HUES6 (cell line): ENCODE data around the gene PEX5L.

Experiments
- H3K27ac ChIP-seq: 2 replicates; pipeline ENCODE4 v1.7.0; 2013; ENCODE audit warnings: low read depth, mild to moderate bottlenecking, low read length, inconsistent platforms
- H3K27me3 ChIP-seq: 2 replicates; pipeline ENCODE4 v1.6.1; 2013; ENCODE audit warnings: low read length; ENCODE audit not compliant: control insufficient read depth, insufficient read depth
- H3K36me3 ChIP-seq: 2 replicates; pipeline ENCODE4 v1.6.1; 2013; ENCODE audit warnings: low read length; ENCODE audit not compliant: control insufficient read depth, insufficient read depth
- H3K4me1 ChIP-seq: 2 replicates; pipeline ENCODE4 v1.6.1; 2013; ENCODE audit warnings: low read length; ENCODE audit not compliant: control insufficient read depth, insufficient read depth
- H3K4me3 ChIP-seq: 2 replicates; pipeline ENCODE4 v1.5.1; 2013; ENCODE audit warnings: low read depth, low read length
- H3K9ac ChIP-seq: one replicate; pipeline ENCODE4 v1.6.1; 2013; ENCODE audit warnings: mild to moderate bottlenecking, low read length
- H3K9me3 ChIP-seq: 2 replicates; pipeline ENCODE4 v1.6.1; 2013; ENCODE audit warnings: low read depth, low read length; ENCODE audit not compliant: control insufficient read depth, insufficient read depth

PEX5L gene

DNA sequence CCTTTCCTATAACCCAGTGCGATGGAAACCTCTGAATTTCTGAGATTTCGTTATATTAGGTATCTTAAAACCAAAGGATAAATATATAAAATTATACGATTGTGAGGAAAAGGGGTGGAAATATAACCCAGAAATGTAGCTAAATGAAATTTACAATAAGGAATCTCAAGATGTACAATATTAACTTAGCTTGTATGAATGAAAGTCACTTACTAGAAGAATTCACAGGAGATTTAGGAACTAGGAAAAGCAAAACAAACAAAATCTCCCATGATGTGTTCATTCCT, 224.7 kb downstream of the PEX5L start:
- H3K9me3 ChIP-seq: no peaks in the 10 kb centered on the region
- no peaks in the 10 kb centered on the region for H3K36me3 ChIP-seq
- H3K9ac ChIP-seq: no peak overlapping the region
- H3K27ac ChIP-seq: no peak overlapping the region
- H3K4me1 ChIP-seq: no peaks in the 10 kb centered on the region
- H3K27me3 ChIP-seq: no peaks in the 10 kb centered on the region
- H3K4me3 ChIP-seq: no peak overlapping the region

DNA sequence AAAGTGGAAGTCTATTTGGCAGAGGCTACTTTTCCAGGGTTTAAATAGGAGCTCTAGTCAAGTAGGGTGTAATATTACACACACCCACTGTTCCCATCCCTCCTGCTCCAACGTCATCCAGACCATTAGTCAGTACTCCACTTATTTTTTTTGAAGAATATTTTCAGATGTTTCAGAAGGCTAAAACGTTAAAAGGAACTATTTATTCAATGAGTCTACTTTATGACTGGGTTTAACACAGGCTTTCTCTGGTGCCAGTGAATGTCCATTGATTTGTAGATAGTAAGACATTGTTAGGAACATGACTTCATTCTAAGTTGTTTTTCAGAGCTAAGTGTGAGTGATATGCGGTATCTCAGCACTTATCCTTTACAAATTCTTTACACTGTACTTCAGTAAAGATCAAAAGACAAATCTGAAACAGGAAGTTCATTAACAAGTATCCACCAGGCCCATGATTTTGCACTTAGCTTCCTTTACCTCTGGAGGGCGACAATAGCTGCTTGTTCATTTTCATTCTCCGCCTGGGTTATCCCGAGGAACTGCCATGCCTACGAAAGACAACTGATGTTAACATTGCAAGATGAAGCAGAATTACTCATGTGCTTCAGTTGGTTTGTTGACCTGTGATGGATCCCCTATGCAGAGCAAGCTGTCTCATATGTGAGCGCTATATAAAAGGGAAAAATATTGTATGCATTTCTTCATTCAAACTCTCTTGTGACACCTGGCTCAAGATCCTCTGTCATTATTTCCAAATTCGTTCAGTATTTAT, 225.2 kb downstream of the PEX5L start:
- H3K9me3 ChIP-seq: no peaks in the 10 kb centered on the region
- H3K9ac ChIP-seq: no peak overlapping the region
- H3K4me1 ChIP-seq: no peaks in the 10 kb centered on the region
- H3K4me3 ChIP-seq: no peak overlapping the region
- H3K36me3 ChIP-seq: no peaks in the 10 kb centered on the region
- no peaks in the 10 kb centered on the region for H3K27me3 ChIP-seq
- H3K27ac ChIP-seq: no peak overlapping the region

DNA sequence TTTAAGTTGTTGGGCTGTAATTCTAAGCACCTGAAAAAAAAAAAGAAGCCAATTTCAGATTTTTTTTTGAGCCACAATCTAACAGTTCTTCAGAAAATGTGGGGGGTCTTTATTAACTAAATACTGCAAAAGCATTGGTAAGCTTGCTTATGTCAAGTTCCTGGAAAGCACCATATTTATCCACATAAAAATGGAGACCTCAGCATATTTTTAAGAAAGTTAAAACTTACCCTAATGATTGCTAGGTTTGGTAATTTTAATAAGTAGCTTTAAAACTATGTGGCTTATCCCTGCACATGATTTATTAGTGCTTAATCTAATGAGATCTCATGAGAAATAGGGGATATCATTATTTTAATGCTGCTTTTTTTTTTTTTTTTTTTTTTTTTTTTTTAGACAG, 227.1 kb downstream of the PEX5L start:
- no peaks in the 10 kb centered on the region for H3K27me3 ChIP-seq
- H3K9ac ChIP-seq: no peak overlapping the region
- no peaks in the 10 kb centered on the region for H3K36me3 ChIP-seq
- no peak overlapping the region for H3K27ac ChIP-seq
- H3K9me3 ChIP-seq: no peaks in the 10 kb centered on the region
- H3K4me1 ChIP-seq: no peaks in the 10 kb centered on the region
- H3K4me3 ChIP-seq: no peak overlapping the region

DNA sequence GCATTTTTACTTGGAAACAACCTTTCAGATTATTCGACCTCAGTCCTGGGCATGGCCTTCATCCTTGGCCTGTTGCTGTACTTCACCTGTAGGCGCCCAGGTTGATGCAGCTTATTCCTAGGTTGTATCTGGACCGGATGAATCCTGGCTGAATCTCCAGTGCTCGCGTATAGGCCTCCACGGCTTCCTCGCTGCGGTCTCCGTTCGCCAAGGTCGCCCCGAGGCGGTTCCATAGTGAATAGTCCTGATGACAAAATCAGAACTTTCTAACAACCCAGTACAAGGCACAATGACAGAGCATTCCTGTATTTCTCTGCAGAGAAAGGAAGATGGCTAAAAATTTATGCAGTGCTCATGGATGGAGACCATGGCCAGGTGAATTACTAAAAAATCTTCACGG, 229.1 kb downstream of the PEX5L start:
- Histone ChIP-seq H3K9ac (no peak overlapping the region), H3K27me3 (no peaks in the 10 kb centered on the region), H3K4me3 (no peak overlapping the region), H3K9me3 (no peaks in the 10 kb centered on the region), H3K36me3 (no peaks in the 10 kb centered on the region), H3K27ac (no peak overlapping the region), H3K4me1 (no peaks in the 10 kb centered on the region)

DNA sequence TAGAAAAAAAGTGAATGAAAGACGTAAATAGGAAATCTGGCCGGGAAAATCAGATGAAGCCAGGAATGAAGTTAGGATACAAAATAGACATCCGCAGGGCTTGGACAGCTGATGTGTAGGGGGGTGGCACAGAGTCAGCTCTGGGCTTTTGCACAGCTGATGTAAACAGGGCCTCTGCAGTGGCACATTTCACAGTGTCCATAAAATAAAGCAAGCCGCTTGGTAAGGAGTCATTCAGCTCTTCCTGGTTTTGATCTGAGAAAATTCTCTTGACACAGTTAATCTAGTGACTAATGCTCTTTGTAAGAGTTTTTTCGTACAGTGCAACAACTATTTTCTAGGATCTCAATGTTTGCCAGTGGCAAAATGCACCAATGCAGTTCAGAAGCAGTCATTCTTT, 230.6 kb downstream of the PEX5L start:
- Histone ChIP-seq H3K9ac (no peak overlapping the region), H3K36me3 (no peaks in the 10 kb centered on the region), H3K4me1 (no peaks in the 10 kb centered on the region), H3K4me3 (no peak overlapping the region), H3K27me3 (no peaks in the 10 kb centered on the region), H3K9me3 (no peaks in the 10 kb centered on the region), H3K27ac (no peak overlapping the region)

DNA sequence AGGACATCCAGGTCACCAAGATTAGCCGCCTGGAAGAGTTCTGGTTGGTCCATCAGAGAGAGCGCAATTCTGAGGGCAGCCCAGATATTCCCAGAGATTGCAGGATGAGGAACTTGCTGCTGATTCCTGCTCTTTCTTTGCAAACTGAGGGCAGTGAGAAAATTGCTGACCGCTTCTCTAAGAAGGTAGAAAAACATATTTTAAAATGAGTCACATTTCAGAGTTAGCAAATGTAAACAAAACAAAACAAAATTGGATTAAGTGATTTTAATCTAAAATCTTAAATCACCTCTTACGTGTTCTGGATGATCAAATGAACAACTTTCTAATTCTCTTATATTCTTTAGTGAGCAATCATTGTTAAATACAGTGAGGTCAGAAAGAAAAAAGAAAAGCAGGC, 234.9 kb downstream of the PEX5L start:
- Histone ChIP-seq H3K36me3 (no peaks in the 10 kb centered on the region), H3K27me3 (no peaks in the 10 kb centered on the region), H3K9me3 (no peaks in the 10 kb centered on the region), H3K27ac (no peak overlapping the region), H3K9ac (no peak overlapping the region), H3K4me3 (no peak overlapping the region), H3K4me1 (no peaks in the 10 kb centered on the region)

DNA sequence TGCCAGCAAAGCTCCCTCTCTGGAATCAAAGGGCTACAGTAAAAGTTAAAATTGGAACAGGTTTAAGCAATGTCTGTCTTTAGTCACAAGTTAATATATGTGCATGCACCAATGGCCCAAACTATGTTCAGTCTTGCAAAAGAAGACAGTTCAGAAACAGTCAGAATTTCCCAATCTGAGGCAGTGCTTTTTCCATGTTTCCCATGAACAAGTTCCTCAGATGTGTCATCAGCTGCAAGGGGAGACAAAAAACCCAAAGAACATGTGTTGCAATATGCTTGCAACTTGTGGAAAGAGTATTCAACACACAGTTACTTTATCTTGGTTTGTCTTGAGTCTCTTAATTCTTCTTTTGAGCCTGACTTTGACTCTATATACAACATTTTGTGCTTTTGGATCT, 235.5 kb downstream of the PEX5L start:
- H3K27me3 ChIP-seq: no peaks in the 10 kb centered on the region
- no peak overlapping the region for H3K27ac ChIP-seq
- no peak overlapping the region for H3K4me3 ChIP-seq
- no peaks in the 10 kb centered on the region for H3K36me3 ChIP-seq
- H3K9me3 ChIP-seq: no peaks in the 10 kb centered on the region
- H3K4me1 ChIP-seq: no peaks in the 10 kb centered on the region
- H3K9ac ChIP-seq: no peak overlapping the region

DNA sequence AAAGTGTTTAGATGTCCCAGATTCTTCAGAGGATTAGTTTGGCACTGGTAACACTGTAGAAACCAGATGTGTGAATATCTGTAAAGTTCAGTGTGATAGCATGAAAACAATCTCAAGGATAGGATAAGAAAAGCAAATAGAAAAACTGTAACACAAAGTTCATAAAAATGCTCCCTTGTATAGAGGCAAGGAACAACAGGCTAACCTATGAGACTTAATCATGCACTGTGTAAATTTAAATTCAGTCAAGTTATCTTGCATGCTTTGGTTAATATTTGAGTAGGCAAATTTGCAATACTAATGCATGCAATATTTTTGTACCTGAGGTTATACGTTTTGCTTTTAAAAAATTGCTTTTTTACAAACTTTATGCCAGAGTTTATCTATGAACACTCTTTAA, 239.5 kb downstream of the PEX5L start:
- H3K4me3 ChIP-seq: no peak overlapping the region
- H3K9me3 ChIP-seq: no peaks in the 10 kb centered on the region
- no peaks in the 10 kb centered on the region for H3K27me3 ChIP-seq
- H3K4me1 ChIP-seq: no peaks in the 10 kb centered on the region
- H3K27ac ChIP-seq: no peak overlapping the region
- H3K36me3 ChIP-seq: no peaks in the 10 kb centered on the region
- H3K9ac ChIP-seq: no peak overlapping the region

DNA sequence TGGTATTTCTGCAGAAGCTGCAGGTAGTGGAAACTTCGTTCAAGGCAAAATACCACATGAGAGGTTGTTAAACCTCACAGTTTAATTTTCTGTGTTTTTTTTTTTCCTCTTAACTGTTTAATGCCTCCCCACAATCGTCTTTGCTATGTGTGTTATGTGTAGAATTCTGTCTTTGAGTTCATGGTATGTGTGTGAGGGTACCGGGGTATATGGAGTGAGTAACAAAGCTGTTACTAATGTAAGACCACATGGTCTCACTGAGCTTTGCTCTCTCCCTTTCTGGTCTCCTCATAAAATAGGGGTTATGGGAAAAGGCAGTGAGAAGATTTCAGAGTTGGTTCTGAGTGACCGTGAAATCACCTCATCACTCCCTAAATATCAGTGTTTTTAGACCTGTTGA, 240.3 kb downstream of the PEX5L start:
- Histone ChIP-seq H3K9ac (no peak overlapping the region), H3K4me1 (no peaks in the 10 kb centered on the region), H3K9me3 (no peaks in the 10 kb centered on the region), H3K27me3 (no peaks in the 10 kb centered on the region), H3K27ac (no peak overlapping the region), H3K36me3 (no peaks in the 10 kb centered on the region), H3K4me3 (no peak overlapping the region)

DNA sequence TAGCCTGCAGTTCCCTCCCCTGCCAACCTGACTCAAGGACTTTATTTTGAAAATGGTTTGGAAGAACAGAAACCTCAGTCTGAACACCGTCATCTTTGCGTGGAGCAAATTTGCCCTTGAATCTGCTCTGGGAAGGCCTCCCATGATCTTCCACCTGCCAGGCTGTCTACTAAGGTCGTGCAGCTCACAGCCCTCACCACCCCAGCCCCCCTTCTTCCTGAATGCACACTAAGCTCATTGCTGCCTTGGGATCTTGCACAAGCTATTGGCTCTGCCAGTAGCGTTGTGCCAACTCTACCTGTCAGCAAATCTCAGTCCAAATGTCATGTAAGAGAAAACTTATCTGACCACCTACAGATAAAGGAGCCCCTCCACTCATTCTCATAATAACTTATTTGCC, 242.4 kb downstream of the PEX5L start:
- Histone ChIP-seq H3K27ac (no peak overlapping the region), H3K27me3 (no peaks in the 10 kb centered on the region), H3K36me3 (peaks cover 4% of the 10 kb centered on the region), H3K4me1 (no peaks in the 10 kb centered on the region), H3K9me3 (no peaks in the 10 kb centered on the region), H3K9ac (no peak overlapping the region), H3K4me3 (no peak overlapping the region)

DNA sequence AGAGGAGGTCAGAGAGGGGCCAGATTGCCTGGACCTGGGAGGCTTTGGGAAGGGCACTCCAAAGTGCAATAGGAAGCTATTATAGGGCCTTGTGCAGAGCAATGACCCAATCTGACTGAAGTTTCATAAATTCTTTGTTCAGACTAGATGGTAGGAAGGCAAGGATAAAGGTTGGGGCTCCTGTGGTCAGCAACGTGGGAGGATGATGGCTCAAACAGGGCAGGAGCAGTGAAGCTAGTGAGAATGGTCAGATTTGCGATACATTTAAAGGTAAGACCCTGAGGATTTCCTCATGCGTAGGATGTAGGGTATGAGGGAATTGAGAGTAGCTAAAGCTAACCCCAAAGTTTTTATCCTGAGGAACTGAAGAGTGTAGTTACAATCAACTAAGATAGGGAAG, 244.9 kb downstream of the PEX5L start:
- Histone ChIP-seq H3K36me3 (peaks cover 4% of the 10 kb centered on the region), H3K27me3 (no peaks in the 10 kb centered on the region), H3K4me3 (no peak overlapping the region), H3K9ac (no peak overlapping the region), H3K4me1 (no peaks in the 10 kb centered on the region), H3K9me3 (no peaks in the 10 kb centered on the region), H3K27ac (no peak overlapping the region)

DNA sequence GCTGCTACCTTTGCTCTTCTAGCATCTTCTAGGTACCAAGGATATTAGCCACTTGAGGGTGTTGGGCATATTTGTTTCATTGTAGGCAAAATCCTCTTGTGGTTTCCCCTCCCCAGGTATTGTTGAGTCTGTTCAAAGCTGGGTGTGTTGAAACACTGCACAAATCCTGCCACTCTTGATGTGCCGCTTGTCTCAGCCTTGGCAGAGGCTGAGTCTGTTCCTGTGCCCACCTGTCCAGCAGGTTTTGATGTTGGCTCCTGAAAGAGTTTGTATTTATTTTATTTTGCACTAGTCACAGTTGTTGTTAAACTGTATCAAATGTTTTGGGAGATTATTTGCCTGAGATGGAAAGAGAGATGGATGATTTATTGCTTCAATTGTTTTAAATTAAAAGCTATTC, 247.7 kb downstream of the PEX5L start:
- Histone ChIP-seq H3K9me3 (no peaks in the 10 kb centered on the region), H3K4me1 (no peaks in the 10 kb centered on the region), H3K9ac (no peak overlapping the region), H3K27me3 (no peaks in the 10 kb centered on the region), H3K36me3 (peaks cover 12% of the 10 kb centered on the region), H3K27ac (no peak overlapping the region), H3K4me3 (no peak overlapping the region)
